Superior temporal gyrus (tissue), 1 donor: ENCODE measurements around the gene TIMMDC1.
"Not testable (repeated sequence)": the region's sequence is repeated elsewhere in the genome, so short reads cannot be mapped to it uniquely, and the experiment has no call there.

Experiments
- DNase-seq: peaks from one replicate; pipeline ENCODE4 v3.0.0-alpha.2; 2016; ENCODE audit errors: extremely low spot score

The TIMMDC1 gene

DNA sequence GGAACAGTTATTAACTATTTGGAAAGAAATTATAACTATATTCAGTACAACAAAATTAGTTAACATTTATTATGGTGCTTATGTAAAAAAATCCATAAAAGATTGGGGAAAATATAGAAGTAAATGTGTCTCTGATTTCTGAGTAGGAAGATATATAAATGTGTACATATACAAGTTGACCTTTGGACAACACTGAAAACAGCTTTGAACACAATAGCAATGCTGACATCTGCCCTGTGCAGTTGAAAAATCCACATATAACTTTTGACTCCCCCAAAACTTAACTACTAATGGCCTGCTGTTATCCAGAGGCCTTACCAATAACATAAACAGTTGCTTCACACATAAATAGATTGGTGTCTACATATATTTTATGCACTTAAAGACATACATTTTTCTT, 12.3 kb downstream of the TIMMDC1 start:
- no peak for DNase-seq

GRCh38 chr3:119514637-119515036, 16.3 kb downstream of the TIMMDC1 start:
- DNase-seq: no peak

GRCh38 chr3:119517112-119517511, 18.8 kb downstream of the TIMMDC1 start:
- DNase-seq: no peak

GRCh38 chr3:119518026-119518425, 19.7 kb downstream of the TIMMDC1 start:
- DNase-seq: no peak

- peak; percentile 18 for DNase-seq
Measured at GRCh38 chr3:119524931-119525662, 26.8 kb downstream of the TIMMDC1 start.

GRCh38 chr3:119527714-119528113, 29.4 kb downstream of the TIMMDC1 start:
- DNase-seq: no peak

DNA sequence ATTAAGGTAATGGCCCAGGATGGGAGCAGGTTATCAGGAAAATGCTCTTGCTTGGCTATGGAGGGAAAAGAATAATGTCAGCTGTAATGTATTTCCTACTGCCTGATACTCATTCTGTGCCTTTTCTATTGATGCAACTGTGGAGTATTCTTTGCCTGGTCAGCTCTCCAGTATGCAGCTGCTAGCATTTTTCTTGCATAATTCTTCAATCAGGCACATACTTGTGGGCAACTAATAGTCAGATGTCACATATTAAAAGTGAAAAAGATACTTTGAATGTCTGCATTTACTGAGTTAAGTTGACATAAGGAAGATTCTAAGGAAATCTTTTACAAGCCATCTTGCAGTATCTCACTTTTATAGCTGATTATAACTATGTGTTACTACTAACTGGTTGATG, 31.5 kb downstream of the TIMMDC1 start:
- DNase-seq: no peak

GRCh38 chr3:119530456-119530855, 32.1 kb downstream of the TIMMDC1 start:
- no peak for DNase-seq

DNA sequence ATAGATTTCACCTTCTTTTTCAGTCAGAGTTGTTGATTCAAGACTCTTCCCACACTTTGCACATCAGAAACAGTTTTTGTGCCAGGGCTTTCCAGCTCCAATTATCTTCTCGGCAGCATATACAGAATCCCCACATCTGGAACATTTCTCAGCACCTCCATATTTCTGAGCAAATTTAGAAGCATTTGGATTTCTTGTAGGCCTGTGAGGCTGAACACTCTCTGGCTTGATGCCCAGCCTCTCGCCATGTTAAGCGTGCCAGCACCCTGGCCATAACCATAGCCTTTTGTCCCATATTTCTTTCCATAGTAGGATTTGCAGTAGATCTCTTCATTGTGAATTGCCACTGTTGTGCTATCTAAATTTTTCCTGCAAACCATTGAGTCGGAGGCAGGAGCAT, 32.8 kb downstream of the TIMMDC1 start:
- no peak for DNase-seq

- no peak for DNase-seq
Measured at GRCh38 chr3:119534296-119534695, 35.9 kb downstream of the TIMMDC1 start.

DNA sequence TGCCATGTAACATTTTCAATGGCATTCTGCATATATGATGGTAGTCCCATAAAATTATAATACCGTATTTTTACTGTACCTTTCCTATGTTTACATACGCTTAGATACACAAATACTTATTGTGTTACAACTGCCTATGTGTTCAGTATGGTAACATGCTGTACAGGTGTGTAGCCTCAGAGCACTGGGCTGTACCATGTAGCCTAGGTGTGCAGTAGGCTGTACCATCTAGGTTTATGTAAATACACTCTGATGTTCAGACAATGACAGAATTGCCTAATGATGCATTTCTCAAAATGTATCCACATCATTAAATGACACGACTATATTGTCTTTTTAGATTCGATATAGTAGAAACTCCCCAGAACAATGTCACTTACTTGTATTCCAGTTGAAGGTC, 38.4 kb downstream of the TIMMDC1 start:
- DNase-seq: no peak

DNA sequence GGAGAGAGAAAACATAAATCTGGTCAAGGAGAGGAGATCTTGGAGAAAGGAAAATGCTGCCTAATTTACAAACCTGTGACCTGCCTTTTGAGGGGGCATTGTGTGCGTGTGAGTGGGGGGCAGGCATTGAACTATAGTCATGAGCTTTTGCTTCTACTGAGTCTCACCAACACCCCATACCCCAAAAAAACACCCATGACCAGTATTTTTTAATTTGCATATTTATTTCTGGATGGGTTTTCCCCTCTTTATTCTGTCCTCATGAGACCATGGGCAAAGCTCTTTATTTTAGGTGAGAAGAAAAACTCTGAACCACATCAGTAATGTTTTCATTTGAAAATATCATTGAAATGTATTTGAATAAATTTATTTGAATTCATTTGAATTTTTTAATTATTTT, 40.4 kb downstream of the TIMMDC1 start:
- DNase-seq: no peak

- no peak for DNase-seq
Measured at GRCh38 chr3:119541547-119541946, 43.2 kb downstream of the TIMMDC1 start.

GRCh38 chr3:119542168-119542767, 43.9 kb downstream of the TIMMDC1 start:
- no peak for DNase-seq

GRCh38 chr3:119543147-119543546, 44.8 kb downstream of the TIMMDC1 start:
- no peak for DNase-seq

- DNase-seq: no peak
Measured at GRCh38 chr3:119547227-119547626, 48.9 kb downstream of the TIMMDC1 start.

- no peak for DNase-seq
Measured at GRCh38 chr3:119548341-119548740, 50.0 kb downstream of the TIMMDC1 start.

GRCh38 chr3:119550192-119550910, 52.0 kb downstream of the TIMMDC1 start:
- no peak for DNase-seq

GRCh38 chr3:119551598-119551997, 53.3 kb downstream of the TIMMDC1 start:
- DNase-seq: no peak

DNA sequence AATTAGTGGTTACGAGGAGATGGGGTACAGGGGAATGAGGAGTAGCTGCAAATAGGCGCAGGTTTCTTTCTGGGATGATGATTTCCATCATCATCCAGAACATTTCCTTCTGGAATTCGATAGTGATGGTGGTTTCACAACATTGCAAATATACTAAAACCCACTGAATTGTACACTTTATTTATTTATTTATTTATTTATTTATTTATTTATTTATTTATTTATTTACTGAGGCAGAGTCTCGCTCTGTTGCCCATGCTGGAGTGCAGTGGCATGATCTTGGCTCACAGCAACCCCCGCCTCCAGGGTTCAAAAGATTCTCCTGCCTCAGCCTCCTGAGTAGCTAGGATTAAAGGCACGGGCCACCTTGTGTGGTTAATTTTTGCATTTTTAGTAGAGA, 54.6 kb downstream of the TIMMDC1 start:
- DNase-seq: not testable (repeated sequence)

GRCh38 chr3:119553823-119554415, 55.6 kb downstream of the TIMMDC1 start:
- no peak for DNase-seq

- no peak for DNase-seq
Measured at GRCh38 chr3:119555309-119555735, 57.0 kb downstream of the TIMMDC1 start.

DNA sequence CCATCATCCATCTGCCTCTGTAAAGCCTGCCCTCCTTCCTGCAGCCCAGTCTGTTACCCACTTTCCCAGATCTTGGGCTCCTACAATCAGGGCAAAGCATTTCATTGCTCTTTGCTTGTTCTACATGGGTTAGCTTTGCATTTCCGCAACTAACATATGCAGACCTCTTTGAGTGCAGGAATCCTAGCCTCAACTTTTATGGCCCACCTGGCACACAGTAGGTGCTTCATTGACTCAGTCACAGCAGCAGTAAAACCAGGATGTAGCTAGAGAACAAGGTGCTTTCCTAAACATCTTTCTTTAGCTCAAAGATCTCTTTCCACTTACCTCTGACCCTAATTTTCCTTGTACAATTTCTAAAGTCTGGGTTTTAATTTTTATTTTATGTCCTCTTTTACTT, 57.6 kb downstream of the TIMMDC1 start:
- DNase-seq: no peak
